GM21515 (cell line): ENCODE results near the gene ARMC9.
"Not testable (repeated sequence)": the region's sequence is repeated elsewhere in the genome, so short reads cannot be mapped to it uniquely, and the experiment has no call there.

ENCODE experiments used
- ATAC-seq: cut with Tn5 transposase; IDR thresholded peaks from one replicate; pipeline ENCODE4 v1.9.1; 2021; ENCODE audit not compliant: unreplicated experiment

Gene ARMC9

GRCh38 chr2:231284296-231284695 is 85.9 kb downstream of the ARMC9 start:
- ATAC-seq, result no peak

- no peak for ATAC-seq
Observed at GRCh38 chr2:231286964-231287363, 88.5 kb downstream of the ARMC9 start.

DNA sequence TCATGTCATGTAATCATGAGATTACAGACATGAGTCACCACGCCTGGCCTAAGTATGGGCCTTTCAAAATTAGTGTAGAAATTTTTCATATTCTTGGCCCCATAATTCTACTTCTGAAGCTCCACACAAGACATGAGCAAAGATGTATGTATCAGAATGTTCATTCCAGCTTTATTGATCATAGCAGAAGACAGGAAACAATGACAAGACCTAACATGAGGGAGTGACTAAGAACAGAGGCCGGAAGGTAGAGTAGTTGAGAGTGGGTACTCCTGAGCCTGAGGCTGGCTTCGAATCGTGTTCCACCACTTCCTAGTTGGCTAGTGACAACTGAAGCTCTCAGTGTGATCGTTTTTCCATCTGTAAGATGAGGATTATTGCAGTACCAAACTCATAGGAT is 89.3 kb downstream of the ARMC9 start:
- ATAC-seq, result no peak

DNA sequence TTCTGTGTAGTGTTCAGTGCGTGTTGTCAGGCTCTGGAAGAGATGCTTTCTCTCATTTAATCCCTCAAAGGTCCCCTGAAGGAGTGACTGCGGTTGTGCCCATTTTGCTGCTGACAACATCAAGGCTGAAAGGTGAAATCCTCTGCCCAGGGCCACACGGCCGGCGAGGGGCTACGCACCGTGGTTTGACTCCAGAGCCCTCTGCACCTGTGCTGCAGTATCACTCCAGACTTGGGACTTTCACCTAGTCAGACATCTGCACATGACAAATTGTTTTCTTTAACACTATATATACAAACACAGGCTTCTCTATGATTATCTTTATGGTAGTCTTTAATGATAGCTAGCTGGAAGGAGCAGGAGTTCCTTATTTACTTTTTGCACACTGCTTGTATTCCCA is 90.2 kb downstream of the ARMC9 start:
- ATAC-seq, result no peak

- no peak for ATAC-seq
Observed at GRCh38 chr2:231290321-231291015, 92.0 kb downstream of the ARMC9 start.

DNA sequence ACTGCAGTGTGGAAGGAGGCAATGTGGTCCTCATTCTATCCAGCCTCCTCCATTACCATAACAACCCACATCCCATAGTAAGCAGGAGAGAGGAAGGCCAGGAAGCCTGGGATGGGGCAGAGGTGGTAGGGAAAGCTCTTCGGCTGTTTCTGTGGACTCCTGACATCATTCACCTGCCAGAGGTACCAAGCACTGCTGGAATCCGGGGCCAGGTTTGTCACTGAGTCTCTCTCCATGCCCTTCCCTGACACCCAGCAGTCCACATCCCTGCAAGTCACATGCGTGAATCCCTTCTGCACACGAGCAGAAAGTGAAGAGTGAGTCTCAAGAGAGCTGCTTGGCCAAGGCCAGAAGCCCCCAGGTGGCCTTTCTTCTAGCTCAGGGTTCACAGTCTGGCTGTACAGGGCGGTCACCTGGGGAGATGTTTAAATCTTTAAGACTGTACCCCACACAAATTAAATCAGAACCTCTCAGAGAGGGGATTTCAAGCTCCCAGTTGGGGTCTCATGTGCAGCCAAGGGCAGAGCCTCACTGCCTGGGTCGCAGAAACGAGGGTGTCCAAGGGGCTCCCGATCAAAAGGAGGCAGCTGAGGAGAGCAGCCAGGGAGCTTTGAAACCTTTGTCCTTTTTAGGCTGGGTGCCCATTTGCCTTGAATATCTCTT is 94.2 kb downstream of the ARMC9 start:
- no peak for ATAC-seq

- no peak for ATAC-seq
Observed at GRCh38 chr2:231293163-231293562, 94.7 kb downstream of the ARMC9 start.

DNA sequence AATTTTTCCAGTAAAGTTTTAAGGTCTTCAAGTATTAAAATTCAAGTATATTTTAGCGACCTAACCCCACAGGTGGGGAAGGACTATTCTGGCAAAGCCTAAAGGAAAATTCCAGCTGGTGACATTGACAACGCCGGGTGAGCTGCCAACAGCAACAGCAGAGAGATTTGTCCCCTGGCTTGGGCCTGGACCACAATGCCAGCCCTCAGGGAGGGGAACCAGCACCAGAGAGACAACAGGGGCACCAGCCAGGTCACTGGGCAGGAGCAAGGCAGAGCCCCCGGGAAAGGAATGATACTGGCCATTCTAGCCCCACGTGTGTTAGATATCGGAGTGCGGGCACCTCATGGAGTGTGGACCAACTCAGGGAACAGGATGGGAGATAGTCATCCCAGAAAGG is 95.7 kb downstream of the ARMC9 start:
- ATAC-seq, result no peak

- no peak for ATAC-seq
Observed at GRCh38 chr2:231294571-231295362, 96.3 kb downstream of the ARMC9 start.

GRCh38 chr2:231295363-231295655 is 96.9 kb downstream of the ARMC9 start:
- no peak for ATAC-seq

DNA sequence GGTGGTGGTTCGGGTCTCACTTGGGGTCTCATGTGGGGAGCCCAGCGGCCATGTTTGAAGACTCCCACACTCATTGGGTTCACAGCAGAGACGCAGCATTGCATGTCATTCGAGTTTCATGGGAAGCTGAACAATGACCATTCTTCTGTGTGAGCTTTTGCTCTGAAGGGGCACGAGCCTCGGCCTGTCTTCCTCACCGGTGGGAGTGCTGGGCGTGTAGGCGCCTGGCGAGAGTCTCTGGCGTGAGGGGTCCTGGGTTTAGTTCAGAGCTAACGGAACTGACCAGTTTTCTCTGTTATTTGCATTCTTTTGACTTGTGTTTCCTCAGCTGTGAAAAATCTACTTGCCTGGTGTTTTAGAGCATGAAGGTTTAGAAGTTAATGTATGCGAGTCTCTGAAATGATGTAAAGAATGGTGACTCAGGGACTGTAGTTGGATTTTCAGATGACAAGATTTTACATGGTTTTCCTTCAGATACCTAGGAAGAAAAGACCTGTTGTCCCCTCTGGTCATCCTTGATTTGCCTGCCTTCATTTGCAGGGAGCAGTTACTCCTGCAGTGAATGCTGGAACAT is 98.1 kb downstream of the ARMC9 start:
- no peak for ATAC-seq

DNA sequence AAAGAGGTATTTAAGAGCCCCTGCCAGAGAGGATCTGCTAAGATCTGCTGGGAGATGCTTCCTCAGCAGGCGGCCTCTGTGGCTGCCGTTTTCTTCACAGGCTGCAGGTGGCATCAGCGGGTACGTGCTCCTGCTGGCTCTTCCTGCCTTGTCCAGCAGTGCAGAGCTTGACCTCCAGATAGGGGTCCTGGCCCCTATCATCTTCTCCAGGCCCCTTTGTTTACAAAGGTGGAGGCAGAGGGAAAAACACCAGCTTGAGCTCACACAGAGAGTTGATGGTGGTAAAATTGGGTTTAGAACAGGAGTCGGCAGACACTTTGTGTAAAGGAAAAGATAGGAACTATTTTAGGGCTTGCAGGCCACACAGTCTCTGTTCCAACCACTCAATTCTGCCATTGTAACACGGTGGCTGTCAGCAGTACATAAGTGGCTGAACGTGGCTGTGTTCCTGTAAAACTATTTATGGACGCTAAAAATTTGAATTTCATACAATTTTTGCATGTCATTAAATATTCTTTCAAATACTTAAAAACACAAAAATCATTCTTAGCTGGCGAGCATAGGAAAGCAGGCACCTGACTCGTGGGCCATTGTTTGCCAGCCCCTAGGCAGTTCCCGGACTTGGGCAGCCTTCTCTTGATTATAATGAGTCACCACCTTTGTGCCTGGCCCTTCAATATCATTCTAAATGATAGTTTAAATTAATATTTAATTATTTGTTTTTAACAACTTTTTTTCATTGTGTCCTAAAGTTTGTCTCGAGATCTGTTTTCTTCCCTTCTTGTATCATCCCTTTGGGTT is 98.9 kb downstream of the ARMC9 start:
- peak; percentile 55 for ATAC-seq

DNA sequence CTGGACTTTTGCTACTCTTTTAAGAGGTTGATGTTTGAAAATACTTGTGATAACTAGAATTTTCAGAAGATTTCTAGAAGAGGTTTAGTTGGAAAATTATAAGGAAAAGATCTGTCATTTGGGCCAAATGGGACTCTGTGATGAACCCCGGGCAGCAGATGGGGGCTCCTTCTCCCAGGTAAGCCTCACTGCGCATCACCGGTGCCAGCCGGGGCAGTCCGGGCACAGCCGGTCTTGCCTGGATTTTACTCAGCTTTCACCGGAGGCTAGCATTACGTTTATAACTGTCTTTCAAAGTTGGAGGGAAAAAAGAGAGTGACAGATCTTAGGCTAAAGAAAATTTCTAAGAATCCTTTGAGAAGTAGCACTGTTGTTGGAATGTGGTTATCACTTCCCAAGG is 99.7 kb downstream of the ARMC9 start:
- no peak for ATAC-seq

- ATAC-seq, result no peak
Observed at GRCh38 chr2:231299267-231299666, 100.8 kb downstream of the ARMC9 start.

DNA sequence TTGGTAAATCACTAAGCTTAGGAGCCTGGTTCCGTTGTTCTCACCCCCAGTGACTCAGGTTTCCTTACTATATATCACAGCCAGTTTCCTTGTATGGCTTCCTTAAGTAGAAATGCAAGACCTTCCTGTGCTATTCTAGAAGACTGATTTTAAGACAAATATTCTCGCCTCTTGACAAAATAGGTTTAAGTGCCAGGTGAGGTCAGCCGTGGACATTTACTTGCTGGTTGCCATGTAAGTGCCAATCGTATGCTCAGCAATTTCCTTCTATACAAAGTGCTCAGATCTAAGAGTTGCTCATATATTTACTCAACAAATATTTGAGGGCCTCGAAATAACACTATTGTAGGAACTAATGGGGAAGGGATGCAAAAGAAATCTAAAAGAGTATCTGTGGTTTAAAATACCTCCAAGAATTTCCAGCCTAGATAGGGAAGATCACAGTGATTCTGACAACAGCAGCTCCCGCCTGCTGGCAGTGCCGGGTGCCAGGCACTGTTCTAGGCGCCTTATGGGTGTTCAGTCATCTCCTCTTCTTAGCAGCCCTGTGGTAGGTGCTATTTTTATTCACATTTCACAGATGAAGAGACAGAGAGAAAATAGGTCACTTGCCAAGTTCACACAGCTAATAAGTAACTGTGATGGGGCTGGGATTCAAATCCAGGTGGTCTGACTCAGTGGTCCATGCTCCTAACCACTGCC is 101.7 kb downstream of the ARMC9 start:
- ATAC-seq, result no peak

DNA sequence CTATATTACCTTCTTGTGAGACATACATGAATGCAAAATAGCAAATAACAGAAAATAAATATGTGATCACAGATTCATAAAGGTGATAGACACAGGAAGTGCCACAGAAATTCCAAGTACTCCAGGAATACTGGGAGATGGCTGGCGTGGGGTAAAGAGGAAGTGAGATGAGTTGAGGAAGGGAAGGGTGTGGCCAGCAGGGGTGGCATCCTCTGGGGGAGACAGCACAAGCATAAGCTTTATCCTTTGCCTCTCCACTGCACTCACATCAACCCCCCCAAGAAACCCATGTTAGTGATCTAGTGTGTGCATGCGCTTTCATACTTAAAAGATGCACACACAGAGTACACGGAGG is 102.3 kb downstream of the ARMC9 start:
- ATAC-seq, result no peak

GRCh38 chr2:231304259-231304658 is 105.8 kb downstream of the ARMC9 start:
- not testable (repeated sequence) for ATAC-seq

- ATAC-seq, result no peak
Observed at GRCh38 chr2:231305221-231305620, 106.8 kb downstream of the ARMC9 start.

- no peak for ATAC-seq
Observed at GRCh38 chr2:231306791-231307393, 108.5 kb downstream of the ARMC9 start.

DNA sequence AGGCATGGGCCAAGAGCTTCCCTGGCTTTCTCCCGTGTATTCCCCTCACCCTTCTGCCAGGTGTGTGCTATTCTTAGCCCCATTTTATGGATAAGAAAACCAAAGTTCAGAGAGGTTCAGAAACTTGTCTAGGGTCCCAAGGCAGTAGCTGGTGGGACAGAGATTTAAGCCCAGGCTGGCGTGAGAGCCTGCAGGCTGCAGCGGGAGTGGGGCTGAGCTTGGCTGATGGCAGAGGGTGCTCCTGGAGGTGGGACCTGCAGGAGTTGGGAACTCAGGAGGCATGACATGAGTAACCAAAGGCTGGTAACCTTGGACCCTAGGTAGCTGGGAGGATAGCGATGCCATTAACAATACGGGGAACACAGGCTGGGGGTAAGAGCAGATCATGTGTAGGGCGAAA is 109.8 kb downstream of the ARMC9 start:
- no peak for ATAC-seq
